GM18508 (cell line): ENCODE measurements around the gene ISCA1.

Experiments used
- ATAC-seq: cut with Tn5 transposase; IDR thresholded peaks from one replicate; pipeline ENCODE4 v1.9.1; 2021; ENCODE audit warnings: moderate number of reproducible peaks; ENCODE audit not compliant: insufficient read depth, unreplicated experiment

The ISCA1 gene

GRCh38 chr9:86241216-86241615 is 41.1 kb downstream of the ISCA1 start:
- ATAC-seq: no peak

GRCh38 chr9:86238861-86239770 is 43.2 kb downstream of the ISCA1 start:
- ATAC-seq: no peak

DNA sequence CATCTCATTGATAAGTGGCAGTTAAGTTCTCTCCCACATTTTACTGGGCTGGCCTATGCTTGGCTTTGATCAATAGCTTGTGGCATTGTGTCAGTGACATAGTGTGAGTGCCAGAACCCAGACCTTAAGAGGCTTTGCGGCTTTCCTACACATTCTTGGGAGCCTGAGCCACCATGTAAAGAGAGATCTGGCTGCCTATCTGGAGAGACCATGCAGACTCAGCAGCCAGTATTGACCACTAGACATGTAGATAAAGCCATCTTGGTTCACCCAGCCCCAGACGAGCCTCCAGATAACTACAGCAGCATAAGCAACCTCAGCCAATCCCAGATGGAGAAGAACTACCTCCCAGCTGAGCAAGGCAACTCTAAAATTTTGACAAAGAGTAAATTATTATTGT is 51.5 kb downstream of the ISCA1 start:
- ATAC-seq: no peak

DNA sequence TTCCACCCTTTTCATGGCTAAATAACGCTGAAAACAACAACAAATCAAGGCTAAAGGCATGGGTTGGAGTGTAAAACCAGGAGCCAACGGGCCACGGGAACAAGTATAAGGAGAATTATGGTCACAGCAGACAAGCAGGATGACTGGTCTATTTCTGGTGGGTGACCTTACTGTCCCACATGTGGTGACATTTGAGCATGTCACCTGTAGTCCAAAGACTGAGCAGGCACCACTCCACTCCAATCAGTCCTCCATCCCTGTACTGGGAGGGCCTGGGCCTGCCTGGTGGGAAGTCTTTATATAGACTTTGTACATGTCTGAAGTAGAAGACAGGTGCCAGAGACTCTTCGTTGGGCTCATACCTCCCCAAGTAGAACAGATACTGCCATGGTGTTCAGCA is 59.7 kb downstream of the ISCA1 start:
- ATAC-seq: no peak

DNA sequence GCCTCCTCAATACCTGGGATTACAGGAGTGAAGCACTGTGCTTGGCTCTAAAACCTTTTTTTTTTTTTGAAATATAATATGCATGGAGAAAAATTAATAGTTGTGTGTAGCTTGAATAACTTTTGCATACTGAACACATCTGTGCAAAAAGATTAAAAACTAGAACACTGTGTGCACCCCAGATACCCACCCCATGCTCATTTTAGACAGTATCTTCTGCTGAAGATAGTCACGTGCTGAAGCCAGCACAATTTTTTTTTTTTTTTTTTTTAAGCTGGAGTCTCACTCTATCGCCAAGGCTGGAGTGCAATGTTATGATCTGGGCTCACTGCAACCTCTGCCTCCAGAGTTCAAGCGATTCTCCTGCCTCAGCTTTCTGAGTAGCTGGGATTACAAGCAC is 62.7 kb downstream of the ISCA1 start:
- ATAC-seq: no peak

DNA sequence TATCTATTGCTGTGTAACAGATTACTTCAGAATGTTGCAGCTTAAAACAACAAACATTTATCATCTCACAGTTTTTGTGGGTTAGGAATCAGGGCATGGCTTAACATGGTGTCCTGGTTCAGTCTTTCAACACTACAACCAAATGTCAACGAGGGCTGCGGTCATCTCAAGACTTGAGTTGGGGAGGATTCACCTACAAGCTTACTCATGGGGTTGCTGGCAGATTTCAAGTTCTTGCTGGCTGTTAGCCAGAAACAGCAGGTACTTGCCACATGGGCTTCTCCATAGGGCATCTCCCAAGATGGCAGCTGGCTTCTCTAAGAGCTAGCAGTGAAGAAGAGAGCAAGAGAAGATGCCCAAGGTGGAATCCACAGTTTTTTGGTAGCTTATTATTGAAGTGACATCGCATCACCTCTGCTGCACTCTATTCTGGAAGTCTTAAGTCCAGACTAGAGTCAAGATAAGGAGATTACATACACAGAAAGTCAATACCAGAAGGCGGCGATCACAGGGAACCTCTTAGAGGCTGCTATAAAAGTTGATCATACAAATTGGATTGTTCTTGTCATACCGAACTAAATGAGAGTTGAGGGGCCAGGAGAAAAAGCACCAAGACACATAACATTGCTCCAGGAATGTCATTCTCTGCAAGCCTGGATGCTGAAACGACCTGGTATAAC is 65.1 kb downstream of the ISCA1 start:
- no peak for ATAC-seq
